ENCODE measurements around the gene SLC29A4.
A peak's percentile ranks its signal among the peaks of the same experiment; 100 is the strongest.
"Not testable (repeated sequence)": the region's sequence is repeated elsewhere in the genome, so short reads cannot be mapped to it uniquely, and the experiment has no call there.

SLC29A4 gene

DNA sequence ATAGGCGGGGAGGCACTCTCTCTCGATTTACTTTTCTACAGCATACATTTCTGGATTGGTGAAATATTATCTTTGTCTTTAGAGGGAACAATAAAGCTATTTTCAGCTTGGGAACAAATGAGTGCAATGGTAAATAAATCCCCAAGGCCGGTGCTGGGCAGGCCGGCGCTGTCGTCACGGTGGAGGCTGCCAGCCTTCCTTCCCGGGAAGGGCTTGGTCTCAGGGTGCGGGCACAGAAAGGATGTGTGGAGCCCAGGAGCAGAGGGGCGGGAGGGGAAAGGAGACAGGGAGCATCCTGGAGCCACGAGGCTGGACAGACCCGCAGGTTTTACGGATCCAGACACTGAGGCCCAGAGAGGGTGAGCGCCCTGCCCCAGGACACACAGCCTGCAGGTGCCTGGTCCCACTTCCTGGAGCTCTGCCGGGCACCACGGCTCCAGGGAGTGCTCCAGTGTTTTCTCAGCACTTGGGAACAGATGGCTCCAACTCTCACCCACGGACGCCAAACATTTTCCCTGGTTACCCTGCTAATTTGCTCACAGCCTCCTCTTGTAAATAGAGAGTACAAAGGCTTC, 8.8 kb upstream of the SLC29A4 start:
- DNase-seq (ENCODE audit: extremely low read depth in 1 of 2, low read depth in 1 of 2): not testable (repeated sequence)

GRCh38 chr7:5274441-5274840, 8.3 kb upstream of the SLC29A4 start:
- no peak for DNase-seq (ENCODE audit: extremely low read depth in 1 of 2, low read depth in 1 of 2)

DNA sequence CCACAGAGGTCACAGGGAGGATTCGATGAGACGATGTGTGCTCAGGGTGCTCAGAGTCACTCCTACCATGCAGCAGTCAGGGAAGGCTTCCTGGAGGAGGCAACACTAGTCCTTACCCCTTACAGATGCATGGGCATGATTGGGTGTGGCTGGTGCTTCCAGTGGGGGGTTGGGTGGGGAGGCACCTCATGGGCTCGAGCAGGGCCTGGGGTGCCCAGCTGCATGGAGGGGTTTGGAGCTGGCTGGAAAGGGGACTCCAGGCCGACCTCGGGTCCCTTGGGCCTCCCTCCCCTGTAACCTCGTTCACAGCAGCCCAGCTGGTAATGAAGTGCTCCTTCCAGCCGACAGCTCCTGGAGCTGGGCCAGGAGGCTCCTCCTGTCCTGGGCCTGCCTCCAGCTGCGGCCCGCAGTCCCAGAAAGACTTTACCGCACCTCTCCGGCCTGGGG, 7.7 kb upstream of the SLC29A4 start:
- not testable (repeated sequence) for DNase-seq (ENCODE audit: extremely low read depth in 1 of 2, low read depth in 1 of 2)

- not testable (repeated sequence) for DNase-seq (ENCODE audit: extremely low read depth in 1 of 2, low read depth in 1 of 2)
Measured at GRCh38 chr7:5275510-5275909, 7.2 kb upstream of the SLC29A4 start.

DNA sequence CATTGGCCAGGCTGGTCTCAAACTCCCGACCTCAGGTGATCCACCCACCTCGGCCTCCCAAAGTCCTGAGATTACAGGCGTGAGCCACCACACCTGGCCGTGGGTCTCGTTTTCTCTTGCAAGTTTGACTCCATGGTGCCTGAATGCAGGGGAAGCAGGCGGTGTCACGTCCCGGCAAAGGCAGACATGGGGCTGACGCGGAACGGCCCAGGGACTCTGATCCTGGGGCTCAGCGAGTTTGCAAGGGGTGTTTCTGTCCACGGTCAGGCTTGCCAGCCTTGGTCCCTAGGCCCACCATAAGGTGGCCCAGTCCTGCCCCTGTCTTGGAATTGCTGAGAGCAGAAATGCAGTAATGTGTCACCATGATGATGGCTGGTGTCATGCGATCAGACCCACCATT, 6.6 kb upstream of the SLC29A4 start:
- not testable (repeated sequence) for DNase-seq (ENCODE audit: extremely low read depth in 1 of 2, low read depth in 1 of 2)

- DNase-seq (ENCODE audit: extremely low read depth in 1 of 2, low read depth in 1 of 2): no peak
Measured at GRCh38 chr7:5276611-5277010, 6.1 kb upstream of the SLC29A4 start.

- DNase-seq (ENCODE audit: extremely low read depth in 1 of 2, low read depth in 1 of 2): no peak
Measured at GRCh38 chr7:5278766-5279165, 4.0 kb upstream of the SLC29A4 start.

DNA sequence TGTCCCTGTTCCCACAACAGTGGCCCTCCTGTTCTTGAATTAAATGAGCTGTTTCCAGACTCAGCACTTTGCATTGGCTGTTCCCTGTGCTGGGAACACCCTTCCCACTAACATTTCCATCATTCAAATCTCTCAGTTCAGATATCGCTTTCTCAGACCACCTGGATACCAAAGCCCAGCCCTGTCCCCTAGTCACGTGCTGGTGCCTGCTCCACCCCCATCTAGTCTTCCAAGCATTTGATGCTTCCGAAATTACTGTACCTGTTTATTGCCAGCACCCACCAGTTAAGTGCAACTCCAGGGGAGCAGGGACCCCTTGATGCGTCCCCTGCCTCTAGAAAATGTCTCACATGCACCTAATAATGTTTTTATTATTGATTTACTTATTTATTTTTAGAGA, 3.0 kb upstream of the SLC29A4 start:
- DNase-seq (ENCODE audit: extremely low read depth in 1 of 2, low read depth in 1 of 2): no peak

DNA sequence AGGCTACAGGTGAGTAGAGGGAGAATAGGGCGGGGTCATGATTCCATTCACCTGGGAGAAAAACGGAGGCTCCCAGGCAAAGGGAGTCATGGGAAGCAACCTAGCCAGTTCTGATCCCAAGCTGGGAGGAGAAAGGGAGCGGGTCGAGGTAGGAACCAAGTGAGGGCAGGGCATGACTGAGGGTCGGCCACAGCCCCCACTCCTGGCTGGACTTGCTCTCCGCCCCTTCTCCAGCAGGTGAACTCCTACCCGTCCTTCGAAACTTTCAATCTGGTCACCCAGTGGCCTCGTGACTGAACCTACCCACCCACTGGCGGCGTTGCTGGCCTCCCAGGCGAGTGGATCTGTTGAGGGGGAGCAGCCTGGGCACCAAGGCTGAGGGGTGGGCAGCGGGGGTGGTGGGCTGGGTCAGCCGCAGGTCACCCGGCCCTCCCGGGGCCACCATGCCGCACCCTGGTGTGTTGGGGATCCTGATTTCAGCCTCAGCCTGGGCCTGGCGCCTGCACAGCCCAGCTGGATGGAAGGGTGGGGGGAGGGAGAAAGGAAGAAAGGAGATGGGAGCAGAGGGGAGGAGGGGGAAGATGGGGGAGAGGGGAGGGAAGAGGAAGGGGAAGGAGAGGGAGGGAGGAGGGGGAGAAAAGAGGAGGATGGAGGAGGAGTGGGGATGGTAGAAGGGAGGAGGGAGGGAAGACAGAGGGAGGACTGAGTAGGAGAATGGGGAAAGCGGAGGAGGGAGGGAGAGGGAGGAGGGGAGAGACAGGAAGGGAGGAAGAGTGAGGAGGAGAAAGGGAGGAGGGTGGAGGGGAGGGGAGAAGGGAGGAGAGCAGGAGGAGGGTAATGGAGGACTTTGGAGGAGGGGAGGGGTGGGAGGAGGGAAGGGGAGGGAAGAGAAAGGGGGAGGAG, 894 bp upstream of the SLC29A4 start:
- DNase-seq (ENCODE audit: extremely low read depth in 1 of 2, low read depth in 1 of 2): not testable (repeated sequence)

GRCh38 chr7:5283421-5284303, 919 bp downstream of the SLC29A4 start:
- no peak for DNase-seq (ENCODE audit: extremely low read depth in 1 of 2, low read depth in 1 of 2)

DNA sequence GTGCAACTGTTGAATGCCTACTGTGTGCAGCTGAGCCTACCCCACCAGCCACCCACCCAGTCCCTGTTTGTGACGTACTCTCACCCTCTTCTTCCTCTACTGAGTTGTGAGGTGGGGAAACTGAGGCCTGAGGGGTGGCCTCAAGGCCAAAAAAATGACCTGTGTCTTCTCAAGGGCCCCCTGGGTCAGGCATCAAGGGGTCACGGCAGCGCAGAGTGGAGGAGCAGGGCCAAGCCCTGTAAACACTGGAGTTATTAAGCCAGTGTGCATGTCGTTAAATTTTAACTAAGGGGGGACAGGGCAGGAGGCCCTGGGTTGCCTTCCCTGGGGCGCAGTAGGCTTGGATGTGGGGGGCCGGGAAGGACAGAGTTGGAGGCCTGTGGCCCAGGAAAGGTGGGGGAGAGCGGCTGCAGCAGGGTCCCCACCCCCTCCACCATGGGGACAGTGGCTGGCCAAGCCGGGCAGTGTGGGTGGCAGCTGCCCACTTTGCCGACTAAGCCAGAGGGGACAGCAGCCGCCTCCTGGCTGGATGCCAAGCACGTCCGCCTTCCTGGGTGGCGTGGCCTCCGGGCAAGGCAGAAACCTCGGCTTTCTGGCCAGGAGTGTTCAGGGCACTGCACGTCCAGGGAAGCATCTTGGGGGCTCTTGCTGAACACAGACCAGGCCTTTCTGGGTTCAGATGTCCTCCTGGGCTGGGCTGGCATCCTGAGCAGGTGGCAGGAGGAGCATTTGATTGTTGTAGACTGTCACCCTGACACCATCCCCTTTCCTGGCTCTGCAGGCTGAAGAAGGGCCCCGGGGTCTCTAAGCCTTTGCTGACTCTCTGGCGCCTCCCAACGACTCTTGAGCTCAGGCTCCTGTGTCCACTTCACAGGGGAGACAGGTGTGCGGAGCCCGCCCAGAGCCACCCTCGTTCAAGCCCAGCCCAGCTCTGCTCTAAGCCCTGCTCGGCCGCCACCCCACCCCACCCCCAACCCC, 1.9 kb downstream of the SLC29A4 start:
- DNase-seq (ENCODE audit: extremely low read depth in 1 of 2, low read depth in 1 of 2): peak in 1 of 2 donors; percentile 19

GRCh38 chr7:5286933-5287332, 4.2 kb downstream of the SLC29A4 start:
- no peak for DNase-seq (ENCODE audit: extremely low read depth in 1 of 2, low read depth in 1 of 2)

DNA sequence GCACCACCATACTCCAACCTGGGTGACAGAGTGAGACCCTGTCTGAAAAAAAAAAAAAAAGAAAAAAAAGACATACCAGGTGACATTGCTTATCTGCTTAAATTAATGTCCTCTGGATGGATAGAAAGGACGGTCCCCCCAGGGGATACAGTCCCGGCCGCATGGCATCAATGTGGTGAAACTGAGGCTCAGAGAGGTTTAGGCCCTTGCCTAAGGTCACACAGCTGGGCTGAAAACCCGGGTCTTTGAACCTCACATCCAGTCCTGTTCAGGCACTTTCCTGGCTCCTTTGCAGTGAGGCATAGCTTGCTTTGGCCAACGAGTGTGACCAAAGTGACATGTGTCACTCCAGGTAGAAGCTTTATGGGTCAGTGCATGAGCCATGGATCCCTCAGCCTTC, 4.6 kb downstream of the SLC29A4 start:
- DNase-seq (ENCODE audit: extremely low read depth in 1 of 2, low read depth in 1 of 2): not testable (repeated sequence)

DNA sequence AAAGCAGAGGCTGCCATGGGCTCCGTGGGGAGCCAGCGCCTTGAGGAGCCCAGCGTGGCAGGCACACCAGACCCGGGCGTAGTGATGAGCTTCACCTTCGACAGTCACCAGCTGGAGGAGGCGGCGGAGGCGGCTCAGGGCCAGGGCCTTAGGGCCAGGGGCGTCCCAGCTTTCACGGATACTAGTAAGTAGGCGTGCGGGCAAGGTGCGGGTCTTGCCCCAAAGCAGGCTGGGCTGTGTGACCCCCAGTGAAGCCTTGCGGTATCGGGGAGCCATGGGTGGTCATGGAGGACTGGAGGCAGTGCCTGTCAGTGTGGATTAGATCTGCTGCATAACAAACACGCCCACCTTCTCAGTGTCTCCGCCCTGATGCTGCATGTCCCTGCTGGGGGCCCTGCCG, 5.1 kb downstream of the SLC29A4 start:
- DNase-seq (ENCODE audit: extremely low read depth in 1 of 2, low read depth in 1 of 2): no peak

- DNase-seq (ENCODE audit: extremely low read depth in 1 of 2, low read depth in 1 of 2): not testable (repeated sequence)
Measured at GRCh38 chr7:5288560-5288959, 5.8 kb downstream of the SLC29A4 start.

- DNase-seq (ENCODE audit: extremely low read depth in 1 of 2, low read depth in 1 of 2): no peak
Measured at GRCh38 chr7:5289355-5289754, 6.6 kb downstream of the SLC29A4 start.

- DNase-seq (ENCODE audit: extremely low read depth in 1 of 2, low read depth in 1 of 2): no peak
Measured at GRCh38 chr7:5291301-5291700, 8.6 kb downstream of the SLC29A4 start.

GRCh38 chr7:5291711-5292335, 9.1 kb downstream of the SLC29A4 start:
- DNase-seq (ENCODE audit: extremely low read depth in 1 of 2, low read depth in 1 of 2): not testable (repeated sequence)

GRCh38 chr7:5294169-5294987, 11.6 kb downstream of the SLC29A4 start:
- DNase-seq (ENCODE audit: extremely low read depth in 1 of 2, low read depth in 1 of 2): no peak
